Measurements from ENCODE around the gene STRADA. TPM values are rescaled to one million over a fixed set of nuclear protein-coding genes. Genes with fewer than 3 reads are reported as not detected.

Gene STRADA
- total and polyA plus RNA-seq, 10 of the 15 experiments (the other 5 are each of a cell fraction or from before 2014, with no cell fraction given), result 13.3 to 54.1 (median 44.0) TPM

GRCh38 chr17:63698886-63699637, 42.5 kb downstream of the STRADA start (continued):
- no peak for TF ChIP-seq KAT2A (conservative IDR thresholded peaks at IDR 0.05; ENCODE audit: control insufficient read depth, low read depth, low read length)
- TF ChIP-seq NFIC (IDR thresholded peaks at IDR 0.05; ENCODE audit: low read depth, low read length), result peak; percentile 63; the same call in 1 of the 2 replicates
- no peak for TF ChIP-seq ZBTB33 (IDR thresholded peaks at IDR 0.05)
- no peak for TF ChIP-seq ZBTB40 (IDR thresholded peaks at IDR 0.05; ENCODE audit: borderline replicate concordance)
- no peak for TF ChIP-seq SKIL (IDR thresholded peaks at IDR 0.05; ENCODE audit: low read depth, poor library complexity, severe bottlenecking)
- no peak; the same call in 1 of the 2 replicates for TF ChIP-seq ATF2 (IDR thresholded peaks at IDR 0.05; ENCODE audit: low read length)
- no peak for TF ChIP-seq SIN3A (IDR thresholded peaks at IDR 0.05; ENCODE audit: low read depth, low read length)
- TF ChIP-seq FOXK2 (IDR thresholded peaks at IDR 0.05), result peak; percentile 42; the same call in 1 of the 2 replicates
- TF ChIP-seq NBN (IDR thresholded peaks at IDR 0.05), result 0 out of 2 replicates have a peak, but pooled peaks have one; percentile 49
- TF ChIP-seq MYB (IDR thresholded peaks at IDR 0.05; ENCODE audit: borderline replicate concordance, low read depth, low read length), result no peak
- TF ChIP-seq POU2F2 (IDR thresholded peaks at IDR 0.05; ENCODE audit: borderline replicate concordance, low read depth, low read length), result peak; percentile 49; the same call in 2 of the 3 replicates
- TF ChIP-seq EED (IDR thresholded peaks at IDR 0.05; ENCODE audit: low read depth), result no peak
- peak; percentile 67 for TF ChIP-seq SP1 (IDR thresholded peaks at IDR 0.05; ENCODE audit: low read depth, low read length)
- peak; percentile 90 for TF ChIP-seq BCL3 (IDR thresholded peaks at IDR 0.05; ENCODE audit: borderline replicate concordance, insufficient read depth, low read depth, low read length, poor library complexity, severe bottlenecking)
- no peak for TF ChIP-seq CHD1 (IDR thresholded peaks at IDR 0.05; ENCODE audit: low read depth, low read length)
- TF ChIP-seq SMAD5 (IDR thresholded peaks at IDR 0.05; ENCODE audit: low read depth), result no peak
- TF ChIP-seq PAX5 (IDR thresholded peaks at IDR 0.05; ENCODE audit: borderline replicate concordance, low read depth, low read length), result peak; percentile 63; the same call in 1 of the 2 replicates
- TF ChIP-seq BCL11A (IDR thresholded peaks at IDR 0.05; ENCODE audit: low read depth, low read length), result peak; percentile 17; the same call in 1 of the 2 replicates
- TF ChIP-seq SRF (IDR thresholded peaks at IDR 0.05; ENCODE audit: low read depth in 2 of 2, low read length in 2 of 2), result no peak
